ENCODE measurements around the gene SLC9A5.

- no peak for TF ChIP-seq POLR2A (IDR thresholded peaks at IDR 0.05; ENCODE audit: low read depth, low read length)
- TF ChIP-seq CTCF (IDR thresholded peaks at IDR 0.05; ENCODE audit: extremely low read depth in 1 of 2, insufficient read depth in 1 of 2, low read depth in 1 of 2, low read length in 2 of 2): no peak
These were observed 45.5 kb downstream of the SLC9A5 start for GRCh38 chr16:67294171-67294757.

All from endothelial cell of umbilical vein (primary cell).